GM18951 (cell line): Measurements from ENCODE around the gene ELP5.
A peak's percentile ranks its signal among the peaks of the same experiment; 100 is the strongest.

Experiments used
- POLR2A ChIP-seq: IDR thresholded peaks from 4 replicates; pipeline ENCODE4 v1.6.1; 2011; ENCODE audit warnings: mild to moderate bottlenecking; ENCODE audit not compliant: insufficient read length, insufficient read depth; ENCODE audit errors: extremely low read depth
- in situ Hi-C: fragments of 300-500 bp; cut with MboI; formaldehyde crosslinking; loops from one replicate; pipeline ENCODE4 v1.12.0; 2022; ENCODE audit warnings: low sequenced_read_pairs, mixed read lengths, inconsistent platforms; ENCODE audit not compliant: unreplicated experiment

ELP5 gene, protein sequence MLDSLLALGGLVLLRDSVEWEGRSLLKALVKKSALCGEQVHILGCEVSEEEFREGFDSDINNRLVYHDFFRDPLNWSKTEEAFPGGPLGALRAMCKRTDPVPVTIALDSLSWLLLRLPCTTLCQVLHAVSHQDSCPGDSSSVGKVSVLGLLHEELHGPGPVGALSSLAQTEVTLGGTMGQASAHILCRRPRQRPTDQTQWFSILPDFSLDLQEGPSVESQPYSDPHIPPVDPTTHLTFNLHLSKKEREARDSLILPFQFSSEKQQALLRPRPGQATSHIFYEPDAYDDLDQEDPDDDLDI

DNA sequence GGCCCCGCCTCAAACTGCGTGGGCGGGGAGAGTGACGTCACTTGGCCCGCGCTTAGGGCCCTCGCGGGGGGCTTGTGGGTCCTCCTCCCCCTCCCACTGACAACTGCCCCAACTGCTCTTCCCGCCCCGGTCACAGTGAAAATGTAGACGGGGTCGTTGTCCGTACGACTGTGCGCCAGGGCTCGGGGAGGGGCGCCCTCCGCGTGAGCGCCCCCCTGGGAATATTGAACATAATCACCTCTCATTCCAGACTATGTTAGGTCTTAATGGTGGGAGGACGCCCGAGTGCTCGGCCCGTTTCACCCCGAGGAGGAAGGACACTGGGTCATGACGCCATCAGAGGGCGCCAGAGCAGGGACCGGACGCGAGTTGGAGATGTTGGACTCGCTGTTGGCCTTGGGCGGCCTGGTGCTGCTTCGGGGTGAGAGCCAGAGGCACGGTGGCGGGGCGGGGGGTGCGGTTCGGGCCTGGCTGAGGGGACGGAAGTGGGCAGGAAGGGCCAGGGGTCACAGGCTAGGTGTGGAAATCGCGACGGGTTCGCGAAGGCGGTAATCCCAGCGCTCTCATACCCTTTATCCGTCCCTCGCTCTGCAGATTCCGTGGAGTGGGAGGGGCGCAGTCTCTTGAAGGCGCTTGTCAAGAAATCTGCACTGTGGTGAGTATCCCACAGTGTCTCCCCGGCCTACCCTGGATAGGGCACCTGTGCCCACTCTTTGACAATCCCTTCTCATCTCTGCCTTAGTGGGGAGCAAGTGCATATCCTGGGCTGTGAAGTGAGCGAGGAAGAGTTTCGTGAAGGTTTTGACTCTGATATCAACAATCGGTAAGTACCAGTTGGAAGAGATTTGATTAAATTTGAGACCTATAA is at the start of gene ELP5:
Gene ELP5 (plus strand): TSS at position 40 of the 868 bp plus-strand sequence. CDS start 336 bp downstream, at position 376.
- peak; percentile 88 for TF ChIP-seq POLR2A
- in situ Hi-C loops: no loop called here

DNA sequence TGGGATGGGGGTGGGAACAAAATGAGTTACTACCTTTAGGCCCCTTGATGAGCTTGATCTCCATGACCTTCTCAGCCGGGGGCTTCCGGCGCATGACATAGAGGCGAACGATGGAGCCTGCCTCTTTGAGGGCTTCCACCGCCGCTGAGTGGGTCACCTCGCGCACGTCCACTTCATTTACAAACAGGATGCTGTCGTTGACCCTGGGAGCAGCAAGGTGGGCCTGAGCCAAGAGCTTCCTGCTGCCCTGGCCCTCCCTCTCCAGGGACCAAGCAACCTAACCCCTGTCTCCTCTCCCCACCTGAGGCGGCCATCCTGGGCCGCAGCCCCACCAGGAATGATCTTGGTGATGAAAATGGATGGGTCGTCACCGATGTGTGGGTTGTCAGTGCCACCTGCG is 48.6 kb upstream of the ELP5 start:
- in situ Hi-C loops: no loop called here
- TF ChIP-seq POLR2A: no peak

DNA sequence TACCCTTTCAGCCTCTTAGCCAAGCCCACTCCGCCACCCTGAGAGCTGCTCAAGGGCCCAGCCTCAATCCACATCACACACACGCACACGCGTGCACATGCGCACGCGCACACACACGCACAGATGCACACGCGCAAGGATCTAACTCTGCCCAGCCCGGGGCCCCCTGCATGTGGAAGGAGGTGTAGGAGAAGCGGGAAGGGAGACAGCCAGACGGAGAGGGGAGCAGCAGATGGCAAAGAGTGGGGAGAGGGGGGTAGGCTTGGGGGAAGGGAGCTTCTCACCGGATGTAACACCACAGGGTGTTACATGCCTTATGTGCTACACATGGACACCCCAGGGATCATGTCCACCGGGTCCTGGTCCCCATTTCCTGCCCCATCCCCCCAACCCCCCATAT is 47.7 kb upstream of the ELP5 start:
- in situ Hi-C loops: no loop called here
- no peak for TF ChIP-seq POLR2A

DNA sequence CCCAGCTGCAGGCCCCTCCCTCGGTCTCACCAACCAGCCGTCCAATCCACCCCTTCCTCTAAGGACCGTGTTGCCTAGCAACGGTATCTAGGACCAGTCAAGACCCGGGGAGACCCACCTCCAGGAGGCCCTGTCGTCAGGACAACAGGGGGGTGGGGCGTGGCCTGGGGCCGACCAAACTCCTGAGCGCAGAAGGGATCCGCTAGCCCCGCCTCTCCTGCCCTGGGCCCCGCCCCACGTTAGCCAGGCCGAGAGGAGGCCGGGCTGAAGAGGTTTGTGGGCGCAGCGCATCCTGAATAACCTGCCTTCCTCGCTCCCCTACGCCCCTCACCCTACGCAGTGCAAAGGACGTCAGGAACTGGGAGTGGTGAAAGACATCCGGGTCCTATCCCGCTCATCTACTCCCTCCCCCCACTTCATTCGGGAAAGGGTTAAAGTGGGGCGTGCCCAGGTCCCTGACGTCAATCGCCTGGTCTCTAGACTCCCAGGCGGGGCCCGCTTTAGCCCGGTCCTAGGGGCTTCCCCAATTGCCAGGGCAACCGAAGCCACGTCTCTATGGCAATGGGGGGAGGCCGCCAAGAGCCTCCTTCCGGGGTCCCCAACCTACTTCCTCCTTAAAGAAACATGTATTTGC is 47.1 kb upstream of the ELP5 start:
- in situ Hi-C loops: no loop called here
- TF ChIP-seq POLR2A: peak; percentile 31

DNA sequence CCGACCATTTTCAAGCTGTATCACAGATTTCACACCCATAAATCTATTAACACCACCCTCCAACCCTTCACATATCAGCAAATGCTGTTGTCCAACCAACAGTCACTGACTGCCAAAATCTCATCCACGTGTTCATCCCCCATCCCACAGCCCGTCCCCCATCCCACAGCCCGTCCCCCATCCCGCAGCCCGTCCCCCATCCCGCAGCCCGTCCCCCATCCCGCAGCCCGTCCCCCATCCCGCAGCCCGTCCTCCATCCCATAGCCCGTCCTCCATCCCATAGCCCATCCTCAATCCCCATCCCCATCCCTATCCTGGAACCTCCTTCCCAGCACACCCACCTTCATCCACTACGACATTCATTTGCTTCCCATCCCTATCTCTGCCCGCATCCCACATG is 46.5 kb upstream of the ELP5 start:
- in situ Hi-C loops: no loop called here
- no peak for TF ChIP-seq POLR2A

DNA sequence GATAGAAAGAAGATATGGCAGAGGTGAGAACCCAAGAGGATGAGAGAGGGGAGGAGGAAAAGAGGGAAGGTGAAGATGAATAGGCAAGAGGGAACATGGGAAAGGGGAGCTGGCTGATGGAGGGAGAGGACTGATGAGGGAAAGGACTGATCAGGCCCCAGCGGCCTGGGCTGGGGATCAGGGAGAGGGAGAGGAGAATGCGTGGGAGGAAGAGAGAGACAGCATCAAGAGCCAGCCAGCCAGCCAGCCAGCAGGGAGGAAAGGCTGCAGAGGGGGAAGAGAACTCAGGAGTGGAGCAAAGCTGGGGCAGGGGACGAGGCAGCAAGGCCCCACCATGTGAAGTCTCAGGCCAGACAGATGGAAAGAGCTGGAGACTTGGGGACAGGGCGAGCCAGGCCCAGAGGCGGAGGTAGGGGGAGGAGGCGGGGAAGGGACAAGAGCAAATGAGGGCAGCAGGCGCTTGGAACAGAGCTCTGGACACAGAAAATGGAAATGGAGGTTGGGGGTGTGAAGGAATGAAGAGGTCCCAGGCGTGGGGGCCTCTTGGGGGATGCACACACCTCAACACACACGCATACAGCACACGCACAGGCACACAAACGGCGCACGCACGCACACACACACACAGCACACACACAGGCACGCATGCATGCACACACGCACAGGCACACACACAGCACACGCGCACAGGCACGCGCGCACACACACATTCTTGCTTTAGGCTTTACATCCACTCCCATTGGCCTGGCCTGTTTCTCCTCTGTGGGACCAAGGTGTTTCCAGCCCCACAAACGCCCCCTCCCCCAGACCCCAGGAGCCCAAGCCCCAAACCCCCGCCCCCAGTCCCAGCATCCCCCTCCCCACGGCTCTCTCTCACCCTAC is 44.7 kb upstream of the ELP5 start:
- TF ChIP-seq POLR2A: no peak
- in situ Hi-C loops: no loop called here

DNA sequence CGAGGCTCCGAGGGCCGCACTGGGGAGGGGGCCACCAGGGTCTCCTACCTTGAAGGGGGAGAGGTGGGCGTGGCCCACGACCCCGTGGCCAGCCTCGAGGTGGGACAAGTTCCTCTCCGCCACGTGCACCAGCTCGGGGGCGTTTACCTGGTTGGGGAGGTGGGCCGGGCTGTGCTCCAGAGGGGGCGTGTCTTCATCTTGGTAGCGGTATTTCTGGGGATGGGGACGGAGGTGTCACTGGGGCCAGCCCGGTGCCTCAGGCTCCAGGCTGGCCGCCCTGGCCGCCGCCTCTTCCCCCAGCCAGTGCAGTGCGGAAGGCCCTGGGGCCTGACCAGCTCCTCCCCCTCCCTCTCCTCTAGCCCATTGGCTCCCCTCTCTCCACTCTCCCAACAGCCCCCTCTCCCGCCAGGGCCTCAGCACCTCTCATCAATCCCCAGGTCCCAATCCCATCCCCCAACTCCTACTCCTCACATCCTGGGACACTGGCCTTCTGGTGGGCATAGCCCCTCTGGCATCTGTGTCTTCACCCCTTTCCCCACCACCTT is 43.9 kb upstream of the ELP5 start:
- in situ Hi-C loops: no loop called here
- TF ChIP-seq POLR2A: no peak

DNA sequence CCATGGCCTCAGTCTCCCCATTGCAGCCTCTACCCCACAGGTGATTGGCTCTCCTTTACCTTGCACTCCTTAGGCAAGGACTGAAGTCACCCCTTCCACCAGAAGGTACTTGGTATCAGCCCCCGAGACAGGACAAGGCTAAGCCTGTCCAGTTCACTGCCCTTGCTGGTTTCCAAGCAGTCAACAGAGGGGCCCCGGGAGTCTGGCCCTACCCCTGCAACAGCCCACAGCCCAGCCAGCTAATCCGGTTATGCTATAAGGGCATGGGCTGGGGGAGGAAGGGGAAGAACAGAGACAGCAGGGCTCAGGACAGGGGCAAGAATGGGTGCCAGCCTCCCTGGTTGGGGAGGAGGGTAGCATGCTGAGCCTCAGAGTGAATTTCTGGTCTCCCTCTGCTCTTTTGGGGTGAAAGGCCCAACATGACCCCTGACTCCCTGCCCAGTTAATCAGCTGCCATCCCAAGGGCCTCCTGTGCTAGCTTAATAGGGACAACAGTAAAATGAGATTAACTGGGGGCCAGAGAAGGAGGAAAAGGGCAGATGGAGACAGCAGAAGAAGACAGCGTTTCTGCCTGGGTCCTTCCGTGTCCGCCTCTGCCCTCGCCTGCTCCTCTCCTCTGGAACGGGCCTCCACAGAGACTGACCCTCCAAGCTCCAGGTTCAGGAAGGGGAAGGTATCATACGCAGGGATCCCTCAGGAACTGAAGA is 43.1 kb upstream of the ELP5 start:
- in situ Hi-C loops: no loop called here
- no peak for TF ChIP-seq POLR2A

DNA sequence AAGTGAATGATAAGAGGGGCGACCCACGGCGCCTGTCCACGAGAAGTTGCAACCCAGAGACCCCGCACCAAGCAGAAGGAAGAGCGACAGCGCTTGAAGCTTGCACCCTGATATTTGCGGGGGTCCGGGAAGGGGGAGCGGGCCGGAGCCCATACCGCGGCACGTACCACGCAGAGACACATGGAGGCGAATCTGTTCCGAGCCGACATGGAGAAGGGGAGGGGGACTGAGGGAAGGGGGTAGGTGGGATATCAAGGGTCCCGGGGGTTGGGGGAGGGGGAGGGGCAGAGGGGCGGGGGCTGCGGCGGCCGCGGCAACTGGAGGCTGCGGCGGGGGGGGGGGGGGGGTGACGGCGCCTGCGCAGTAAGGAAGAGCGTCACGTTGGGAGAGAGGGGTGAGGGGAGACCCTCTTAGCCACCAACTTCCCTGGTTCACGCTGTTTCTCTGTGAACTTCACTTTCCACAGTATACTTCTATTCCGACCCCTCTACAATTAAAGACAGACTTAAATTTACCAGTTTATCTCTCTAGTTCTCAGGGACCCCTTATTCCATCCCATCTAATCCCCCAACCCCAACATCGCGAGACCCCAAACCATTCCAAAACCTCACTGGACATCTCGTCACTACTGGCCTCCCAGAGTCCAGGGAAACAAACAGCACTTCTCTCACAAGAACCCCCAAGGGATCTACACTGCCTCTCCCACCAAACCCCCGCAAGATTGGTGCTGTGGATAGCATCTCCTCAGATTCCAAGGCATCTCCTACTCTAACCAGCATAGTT is 40.3 kb upstream of the ELP5 start:
- no peak for TF ChIP-seq POLR2A
- in situ Hi-C loops: no loop called here

DNA sequence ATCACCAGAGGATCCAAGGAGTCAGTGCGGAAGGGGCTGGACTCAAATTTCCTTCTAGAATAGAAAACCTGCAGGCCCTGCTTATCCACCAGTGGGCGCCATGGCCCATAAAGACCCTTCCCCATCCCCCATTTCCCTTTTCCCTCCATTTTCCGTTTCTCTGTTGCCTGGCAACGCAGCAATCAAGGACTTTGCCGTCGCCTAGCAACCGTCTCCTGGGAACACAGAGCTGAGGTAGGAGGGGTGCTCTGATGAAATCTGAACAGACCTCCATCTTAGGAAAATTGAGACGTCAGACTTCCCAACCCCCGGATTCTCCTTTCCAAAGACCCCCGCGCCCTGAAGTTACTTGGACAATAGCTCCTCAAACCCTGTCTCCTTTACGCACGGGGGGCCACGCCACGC is 38.1 kb upstream of the ELP5 start:
- no peak for TF ChIP-seq POLR2A
- in situ Hi-C loops: no loop called here
